GM19455 (cell line): ENCODE measurements around the gene NFE2L3.
"Not testable (repeated sequence)": the region's sequence is repeated elsewhere in the genome, so short reads cannot be mapped to it uniquely, and the experiment has no call there.

ENCODE experiments used
- ATAC-seq: cut with Tn5 transposase; IDR thresholded peaks from one replicate; pipeline ENCODE4 v1.9.1; 2021; ENCODE audit not compliant: unreplicated experiment

NFE2L3 gene

GRCh38 chr7:26167303-26167934 is 15.4 kb downstream of the NFE2L3 start:
- no peak for ATAC-seq

DNA sequence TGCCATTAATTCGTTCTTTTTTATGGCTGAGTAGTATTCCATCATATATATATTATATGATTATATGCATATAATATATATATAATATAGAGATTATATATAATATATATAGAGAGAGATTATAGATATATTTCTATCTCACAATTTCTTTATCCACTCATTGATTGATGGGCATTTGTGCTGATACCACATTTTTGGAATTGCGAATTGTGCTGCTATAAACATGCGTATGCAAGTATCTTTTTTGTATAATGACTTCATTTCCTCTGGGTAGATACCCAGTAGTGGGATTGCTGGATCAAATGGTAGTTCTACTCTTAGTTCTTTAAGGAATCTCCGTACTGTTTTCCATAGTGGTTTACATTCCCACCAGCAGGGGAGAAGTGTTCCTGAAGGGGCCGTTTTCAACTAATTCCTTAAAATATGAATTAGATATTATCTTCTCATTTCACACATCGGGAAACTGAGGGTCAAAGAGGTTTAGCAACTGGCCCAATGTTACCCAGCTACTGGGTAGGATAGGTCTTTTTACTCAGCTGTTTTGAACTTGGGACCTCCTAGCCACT is 16.5 kb downstream of the NFE2L3 start:
- no peak for ATAC-seq

- no peak for ATAC-seq
Observed at GRCh38 chr7:26169271-26169670, 17.3 kb downstream of the NFE2L3 start.

DNA sequence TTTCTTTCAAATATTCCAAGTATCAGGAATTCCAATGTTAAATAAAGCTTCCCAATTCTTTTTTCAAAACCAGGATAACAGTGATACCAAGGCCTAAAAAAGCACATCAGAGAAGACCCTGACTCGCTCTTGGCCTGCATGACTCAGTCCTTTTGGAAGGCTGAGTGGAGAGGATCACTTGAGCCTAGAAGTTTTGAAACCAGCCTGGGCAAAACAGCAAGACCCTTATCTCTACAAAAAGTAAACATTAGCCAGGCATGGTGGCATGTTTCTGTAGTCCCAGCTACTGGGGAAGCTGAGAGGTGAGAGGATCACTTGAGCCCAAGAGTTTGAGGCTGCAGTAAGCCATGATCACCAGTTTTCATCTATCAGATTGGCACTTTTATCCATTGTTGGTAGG is 18.7 kb downstream of the NFE2L3 start:
- no peak for ATAC-seq

- no peak for ATAC-seq
Observed at GRCh38 chr7:26171601-26172000, 19.6 kb downstream of the NFE2L3 start.

- ATAC-seq, result no peak
Observed at GRCh38 chr7:26172048-26172447, 20.1 kb downstream of the NFE2L3 start.

DNA sequence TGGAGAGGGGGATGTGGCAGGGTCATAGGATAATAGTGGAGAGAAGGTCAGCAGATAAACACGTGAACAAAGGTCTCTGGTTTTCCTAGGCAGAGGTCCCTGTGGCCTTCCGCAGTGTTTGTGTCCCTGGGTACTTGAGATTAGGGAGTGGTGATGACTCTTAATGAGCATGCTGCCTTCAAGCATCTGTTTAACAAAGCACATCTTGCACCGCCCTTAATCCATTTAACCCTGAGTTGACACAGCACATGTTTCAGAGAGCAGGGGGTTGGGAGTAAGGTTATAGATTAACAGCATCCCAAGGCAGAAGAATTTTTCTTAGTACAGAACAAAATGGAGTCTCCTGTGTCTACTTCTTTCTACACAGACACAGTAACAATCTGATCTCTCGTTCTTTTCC is 23.9 kb downstream of the NFE2L3 start:
- not testable (repeated sequence) for ATAC-seq

- not testable (repeated sequence) for ATAC-seq
Observed at GRCh38 chr7:26176696-26177095, 24.7 kb downstream of the NFE2L3 start.

DNA sequence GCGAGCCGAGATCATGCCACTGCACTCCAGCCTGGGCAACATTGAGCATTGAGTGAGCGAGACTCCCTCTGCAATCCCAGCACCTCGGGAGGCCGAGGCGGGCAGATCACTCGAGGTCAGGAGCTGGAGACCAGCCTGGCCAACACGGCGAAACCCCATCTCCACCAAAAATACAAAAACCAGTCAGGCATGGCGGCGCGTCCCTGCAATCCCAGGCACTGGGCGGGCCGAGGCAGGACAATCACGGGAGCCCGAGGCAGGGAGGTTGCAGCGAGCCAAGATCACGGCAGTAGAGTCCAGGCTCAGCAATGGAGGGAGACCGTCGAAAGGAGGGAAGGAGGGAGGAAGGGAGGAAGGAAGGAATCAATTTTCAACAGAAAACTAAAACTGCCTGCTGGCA is 25.3 kb downstream of the NFE2L3 start:
- not testable (repeated sequence) for ATAC-seq

GRCh38 chr7:26178272-26178960 is 26.4 kb downstream of the NFE2L3 start:
- no peak for ATAC-seq

DNA sequence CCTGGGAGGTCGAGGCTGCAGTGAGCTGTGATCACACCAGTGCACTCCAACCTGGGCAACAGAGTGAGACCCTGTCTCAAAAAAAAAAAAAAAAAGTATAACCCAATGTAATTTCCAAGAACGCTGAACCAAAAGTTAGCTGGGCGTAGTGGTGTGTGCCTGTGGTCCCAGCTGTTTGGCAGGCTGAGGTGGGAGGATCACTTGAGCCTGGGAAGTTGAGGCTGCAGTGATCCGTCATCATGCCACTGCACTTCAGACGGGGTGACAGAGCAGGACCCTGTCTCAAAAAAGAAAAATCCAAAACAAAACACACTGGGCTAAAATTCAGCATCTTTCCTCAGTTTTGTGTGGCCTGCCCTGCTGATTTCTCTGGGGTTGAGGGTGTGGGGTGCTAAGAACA is 27.4 kb downstream of the NFE2L3 start:
- ATAC-seq, result no peak

DNA sequence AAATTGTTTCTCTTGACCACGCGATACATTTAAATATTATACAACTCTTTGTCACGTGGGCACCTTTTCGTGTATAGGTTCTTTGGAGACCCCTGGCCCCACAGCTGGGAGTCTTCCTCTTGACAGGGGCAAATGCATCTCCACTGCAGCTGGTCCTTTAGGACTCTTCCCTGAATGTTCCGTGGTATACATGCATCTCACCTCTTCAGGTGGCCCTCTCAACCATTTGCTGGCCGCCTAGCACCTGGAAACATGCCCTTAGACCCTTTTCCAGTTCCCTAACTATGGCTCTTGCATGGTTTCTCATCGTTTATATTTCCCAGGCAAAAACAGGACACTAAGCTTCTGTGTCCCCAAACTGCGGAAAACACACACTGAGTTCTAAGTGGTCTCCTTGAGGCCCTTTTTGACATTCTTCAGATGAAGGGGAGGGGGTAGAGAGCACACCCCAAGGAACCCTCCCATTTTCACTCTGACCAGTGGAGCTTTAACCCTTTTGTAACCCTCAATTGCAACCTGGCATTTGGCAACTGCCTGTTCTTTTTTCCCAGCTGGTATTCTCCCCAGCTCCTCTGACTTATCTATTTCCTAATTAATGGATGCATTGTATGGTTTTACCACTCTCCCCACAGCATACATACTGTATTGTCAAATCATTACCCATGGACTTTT is 28.0 kb downstream of the NFE2L3 start:
- ATAC-seq, result no peak

DNA sequence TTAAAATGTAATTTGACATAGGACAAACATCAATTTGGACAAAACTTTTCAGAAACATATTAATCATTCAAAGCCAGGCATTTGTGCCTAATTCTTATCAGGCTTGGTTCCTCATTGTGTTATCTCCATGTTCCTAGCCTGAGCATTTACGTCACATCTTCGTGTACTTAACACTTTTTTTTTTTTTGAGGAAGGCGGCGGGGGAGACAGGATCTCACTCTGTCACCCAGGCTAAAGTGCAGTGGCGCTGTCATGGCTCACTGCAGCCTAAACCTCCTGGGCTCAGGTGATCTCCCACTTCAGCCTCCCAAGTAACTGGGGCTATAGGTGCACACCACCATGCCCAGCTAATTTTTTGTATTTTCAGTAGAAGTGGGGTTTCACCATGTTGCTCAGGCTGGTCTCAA is 28.8 kb downstream of the NFE2L3 start:
- ATAC-seq, result no peak

- ATAC-seq, result no peak
Observed at GRCh38 chr7:26181474-26182227, 29.7 kb downstream of the NFE2L3 start.

DNA sequence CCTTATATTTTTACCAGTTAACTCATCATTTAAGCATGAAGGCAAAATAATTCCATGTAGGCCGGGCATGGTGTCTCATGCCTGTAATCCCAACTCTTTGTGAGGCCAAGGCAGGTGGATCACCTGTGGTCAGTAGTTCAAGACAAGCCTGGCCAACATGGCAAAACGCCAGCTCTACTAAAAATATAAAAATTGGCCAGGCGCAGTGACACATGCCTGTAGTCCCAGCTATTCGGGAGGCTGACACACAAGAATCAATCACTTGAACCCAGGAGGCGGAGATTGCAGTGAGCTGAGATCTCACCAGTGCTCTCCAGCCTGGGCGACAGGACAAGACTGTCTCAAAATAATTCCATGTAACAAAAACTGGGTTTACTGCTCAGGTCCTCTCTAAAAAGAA is 30.3 kb downstream of the NFE2L3 start:
- ATAC-seq, result no peak

- ATAC-seq, result no peak
Observed at GRCh38 chr7:26182706-26183105, 30.7 kb downstream of the NFE2L3 start.

- ATAC-seq, result no peak
Observed at GRCh38 chr7:26183545-26184280, 31.7 kb downstream of the NFE2L3 start.

GRCh38 chr7:26184281-26185101 is 32.5 kb downstream of the NFE2L3 start:
- ATAC-seq, result not testable (repeated sequence)

DNA sequence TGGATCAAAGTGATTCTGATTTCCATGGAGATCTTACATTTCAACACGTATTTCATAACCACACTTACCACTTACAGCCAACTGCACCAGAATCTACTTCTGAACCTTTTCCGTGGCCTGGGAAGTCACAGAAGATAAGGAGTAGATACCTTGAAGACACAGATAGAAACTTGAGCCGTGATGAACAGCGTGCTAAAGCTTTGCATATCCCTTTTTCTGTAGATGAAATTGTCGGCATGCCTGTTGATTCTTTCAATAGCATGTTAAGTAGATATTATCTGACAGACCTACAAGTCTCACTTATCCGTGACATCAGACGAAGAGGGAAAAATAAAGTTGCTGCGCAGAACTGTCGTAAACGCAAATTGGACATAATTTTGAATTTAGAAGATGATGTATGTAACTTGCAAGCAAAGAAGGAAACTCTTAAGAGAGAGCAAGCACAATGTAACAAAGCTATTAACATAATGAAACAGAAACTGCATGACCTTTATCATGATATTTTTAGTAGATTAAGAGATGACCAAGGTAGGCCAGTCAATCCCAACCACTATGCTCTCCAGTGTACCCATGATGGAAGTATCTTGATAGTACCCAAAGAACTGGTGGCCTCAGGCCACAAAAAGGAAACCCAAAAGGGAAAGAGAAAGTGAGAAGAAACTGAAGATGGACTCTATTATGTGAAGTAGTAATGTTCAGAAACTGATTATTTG is 33.3 kb downstream of the NFE2L3 start:
- ATAC-seq, result no peak
